NB4 (cell line): ENCODE results near the gene AQP2.

ENCODE experiments used
- POLR2A ChIP-seq: IDR thresholded peaks from 2 replicates; pipeline ENCODE4 v1.6.1; 2011; ENCODE audit warnings: mild to moderate bottlenecking; ENCODE audit not compliant: insufficient read length; ENCODE audit errors: extremely low read depth
- TF ChIP-seq, protein P1 (sequence below): IDR thresholded peaks from one replicate; pipeline ENCODE4 v1.5.1; 2012; ENCODE audit warnings: low read depth, low read length

DNA sequence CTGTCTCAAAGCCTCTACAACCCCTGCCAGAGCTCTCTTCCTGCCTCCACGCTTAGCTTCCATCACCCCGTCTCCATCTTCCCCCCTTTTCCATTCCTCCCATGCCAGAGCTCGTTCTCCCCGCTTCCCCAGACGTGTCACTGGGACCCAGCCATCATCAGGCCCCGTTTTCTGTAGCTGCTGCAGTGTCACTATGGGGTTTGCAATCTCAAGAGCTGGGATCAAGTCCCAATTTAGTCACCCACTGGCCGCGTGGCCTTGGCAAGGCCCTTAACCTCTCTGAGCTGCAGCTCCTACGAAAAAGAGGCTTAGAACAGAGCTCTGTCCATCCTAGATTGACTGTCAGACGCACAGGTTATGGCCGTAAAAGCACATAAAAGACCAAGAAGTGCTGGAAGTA lies 45.9 kb upstream of the AQP2 start:
- TF ChIP-seq, protein P1, sequence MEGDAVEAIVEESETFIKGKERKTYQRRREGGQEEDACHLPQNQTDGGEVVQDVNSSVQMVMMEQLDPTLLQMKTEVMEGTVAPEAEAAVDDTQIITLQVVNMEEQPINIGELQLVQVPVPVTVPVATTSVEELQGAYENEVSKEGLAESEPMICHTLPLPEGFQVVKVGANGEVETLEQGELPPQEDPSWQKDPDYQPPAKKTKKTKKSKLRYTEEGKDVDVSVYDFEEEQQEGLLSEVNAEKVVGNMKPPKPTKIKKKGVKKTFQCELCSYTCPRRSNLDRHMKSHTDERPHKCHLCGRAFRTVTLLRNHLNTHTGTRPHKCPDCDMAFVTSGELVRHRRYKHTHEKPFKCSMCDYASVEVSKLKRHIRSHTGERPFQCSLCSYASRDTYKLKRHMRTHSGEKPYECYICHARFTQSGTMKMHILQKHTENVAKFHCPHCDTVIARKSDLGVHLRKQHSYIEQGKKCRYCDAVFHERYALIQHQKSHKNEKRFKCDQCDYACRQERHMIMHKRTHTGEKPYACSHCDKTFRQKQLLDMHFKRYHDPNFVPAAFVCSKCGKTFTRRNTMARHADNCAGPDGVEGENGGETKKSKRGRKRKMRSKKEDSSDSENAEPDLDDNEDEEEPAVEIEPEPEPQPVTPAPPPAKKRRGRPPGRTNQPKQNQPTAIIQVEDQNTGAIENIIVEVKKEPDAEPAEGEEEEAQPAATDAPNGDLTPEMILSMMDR: no peak
- no peak for TF ChIP-seq POLR2A
